ENCODE results near the gene SLC38A10. TPM values are rescaled to one million over a fixed set of nuclear protein-coding genes. Genes with fewer than 3 reads are reported as not detected.

SLC38A10 gene
- total and polyA plus RNA-seq, 2 of the 4 experiments (the other 2 are of a cell fraction), result 12.7 to 46.7 TPM

DNA sequence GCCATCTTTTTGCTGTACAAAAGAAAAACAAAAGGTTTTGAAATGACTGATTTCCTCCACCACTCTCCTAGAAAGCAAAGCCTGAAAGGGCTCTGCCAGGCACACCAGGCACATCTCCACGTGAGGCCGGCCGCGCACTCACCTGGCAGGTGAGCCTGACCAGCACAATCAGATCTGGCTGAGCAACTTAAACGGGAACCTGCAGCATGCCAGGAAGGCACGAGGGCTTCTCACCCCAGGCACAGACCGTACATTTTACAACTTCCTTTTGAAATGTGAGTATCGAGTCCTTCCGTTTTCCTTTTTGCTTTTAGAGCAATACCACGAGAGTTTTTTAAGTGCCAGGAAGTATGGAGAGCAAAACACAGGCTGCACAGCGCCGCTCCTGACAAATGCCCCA is 22.5 kb downstream of the SLC38A10 start:
- Histone ChIP-seq H2AK5ac (ENCODE audit: low read depth, low read length) (no peak overlapping the region), H3K23ac (ENCODE audit: low read depth, low read length) (no peak overlapping the region), H2BK5ac (ENCODE audit: low read depth, low read length, poor library complexity, severe bottlenecking) (no peak overlapping the region), H3K79me1 (ENCODE audit: low read depth in 1 of 2, low read length in 2 of 2) (peaks cover 0 to 21% of the 10 kb centered on the region in 2 experiments; a peak in 3 of 4 replicates), H3K18ac (ENCODE audit: low read depth, low read length) (no peak overlapping the region), H3K9me3 (ENCODE audit: control insufficient read depth, insufficient read depth, low read length) (no peaks in the 10 kb centered on the region), H3K27ac (ENCODE audit: insufficient read depth, low read length) (no peak overlapping the region), H4K8ac (ENCODE audit: low read depth in 2 of 2, low read length in 2 of 2) (no peak overlapping the region), H3K4me3 (ENCODE audit: insufficient read depth, low read depth, low read length) (no peak overlapping the region), H3K4ac (ENCODE audit: low read depth, low read length) (no peak overlapping the region), H2BK15ac (ENCODE audit: low read depth, low read length) (no peak overlapping the region), H3K4me1 (ENCODE audit: control insufficient read depth, insufficient read depth, low read length) (peaks cover 8% of the 10 kb centered on the region), H3K56ac (ENCODE audit: extremely low read depth, insufficient read depth, low read length) (no peak overlapping the region), H3K27me3 (ENCODE audit: control insufficient read depth, insufficient read depth, low read length) (no peaks in the 10 kb centered on the region), H3K4me2 (ENCODE audit: low read depth, low read length) (no peak overlapping the region), H2AK9ac (replicated peaks; ENCODE audit: low read depth, low read length, poor library complexity) (no peak overlapping the region), H4K5ac (ENCODE audit: low read depth, low read length) (no peak overlapping the region), H3K14ac (replicated peaks; ENCODE audit: low read depth, low read length) (no peak overlapping the region), H3K9ac (ENCODE audit: low read depth, low read length) (no peak overlapping the region), H3K9me1 (ENCODE audit: insufficient read depth, low read length) (peaks cover 5% of the 10 kb centered on the region; the same call in 1 of the 2 replicates), H3K36me3 (ENCODE audit: control insufficient read depth, insufficient read depth, low read length) (peaks cover 66% of the 10 kb centered on the region), H4K91ac (ENCODE audit: insufficient read depth, low read depth, low read length) (no peak overlapping the region), H2BK120ac (ENCODE audit: low read depth, low read length) (no peak overlapping the region), H2AFZ (replicated peaks; ENCODE audit: low read length, poor library complexity) (no peak overlapping the region), H2BK20ac (ENCODE audit: low read depth, low read length) (no peak overlapping the region), H4K20me1 (ENCODE audit: insufficient read depth, low read length) (peaks cover 11% of the 10 kb centered on the region)
- dilution Hi-C loops (cut with HindIII; ENCODE audit: low sequenced_read_pairs, unreplicated experiment), result no loop called here
- no peak for DNase-seq
- ChIA-PET POLR2A (ENCODE audit: unreplicated experiment) (no interaction called here), CTCF (no interaction called here)
- intact Hi-C loops (cut with micrococcal nuclease), result no loop called here
- in situ Hi-C loops (cut with MboI; ENCODE audit: low sequenced_read_pairs), result no loop called here
- ATAC-seq (ENCODE audit: low read depth), result no peak
- TF ChIP-seq RCOR1 (IDR thresholded peaks at IDR 0.05; ENCODE audit: insufficient replicate concordance, low read length) (no peak), FOS (IDR thresholded peaks at IDR 0.05; ENCODE audit: low read depth, low read length) (no peak), NFE2L2 (IDR thresholded peaks at IDR 0.05; ENCODE audit: low read depth, low read length) (no peak), MAZ (IDR thresholded peaks at IDR 0.05; ENCODE audit: borderline replicate concordance, low read depth, low read length) (no peak), SMC3 (IDR thresholded peaks at IDR 0.05; ENCODE audit: low read depth, low read length) (no peak), RFX5 (IDR thresholded peaks at IDR 0.05; ENCODE audit: low read depth, low read length) (no peak), BHLHE40 (IDR thresholded peaks at IDR 0.05; ENCODE audit: low read depth, low read length) (no peak), CHD1 (IDR thresholded peaks at IDR 0.05; ENCODE audit: low read depth, low read length) (no peak), POLR2A (IDR thresholded peaks at IDR 0.05; ENCODE audit: low read depth, low read length) (no peak), RAD21 (IDR thresholded peaks at IDR 0.05; ENCODE audit: low read length) (no peak), CEBPB (IDR thresholded peaks at IDR 0.05; ENCODE audit: low read depth, low read length) (no peak), MAFK (IDR thresholded peaks at IDR 0.05; ENCODE audit: low read depth, low read length) (no peak), MXI1 (IDR thresholded peaks at IDR 0.05; ENCODE audit: borderline replicate concordance, low read depth, low read length) (no peak)
- TF ChIP-seq, protein P1, sequence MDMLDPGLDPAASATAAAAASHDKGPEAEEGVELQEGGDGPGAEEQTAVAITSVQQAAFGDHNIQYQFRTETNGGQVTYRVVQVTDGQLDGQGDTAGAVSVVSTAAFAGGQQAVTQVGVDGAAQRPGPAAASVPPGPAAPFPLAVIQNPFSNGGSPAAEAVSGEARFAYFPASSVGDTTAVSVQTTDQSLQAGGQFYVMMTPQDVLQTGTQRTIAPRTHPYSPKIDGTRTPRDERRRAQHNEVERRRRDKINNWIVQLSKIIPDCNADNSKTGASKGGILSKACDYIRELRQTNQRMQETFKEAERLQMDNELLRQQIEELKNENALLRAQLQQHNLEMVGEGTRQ (IDR thresholded peaks at IDR 0.05; ENCODE audit: low read depth, low read length), result no peak
- TF ChIP-seq, protein P2, sequence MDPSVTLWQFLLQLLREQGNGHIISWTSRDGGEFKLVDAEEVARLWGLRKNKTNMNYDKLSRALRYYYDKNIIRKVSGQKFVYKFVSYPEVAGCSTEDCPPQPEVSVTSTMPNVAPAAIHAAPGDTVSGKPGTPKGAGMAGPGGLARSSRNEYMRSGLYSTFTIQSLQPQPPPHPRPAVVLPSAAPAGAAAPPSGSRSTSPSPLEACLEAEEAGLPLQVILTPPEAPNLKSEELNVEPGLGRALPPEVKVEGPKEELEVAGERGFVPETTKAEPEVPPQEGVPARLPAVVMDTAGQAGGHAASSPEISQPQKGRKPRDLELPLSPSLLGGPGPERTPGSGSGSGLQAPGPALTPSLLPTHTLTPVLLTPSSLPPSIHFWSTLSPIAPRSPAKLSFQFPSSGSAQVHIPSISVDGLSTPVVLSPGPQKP (IDR thresholded peaks at IDR 0.05; ENCODE audit: borderline replicate concordance, low read depth, low read length), result no peak
- TF ChIP-seq, protein P3, sequence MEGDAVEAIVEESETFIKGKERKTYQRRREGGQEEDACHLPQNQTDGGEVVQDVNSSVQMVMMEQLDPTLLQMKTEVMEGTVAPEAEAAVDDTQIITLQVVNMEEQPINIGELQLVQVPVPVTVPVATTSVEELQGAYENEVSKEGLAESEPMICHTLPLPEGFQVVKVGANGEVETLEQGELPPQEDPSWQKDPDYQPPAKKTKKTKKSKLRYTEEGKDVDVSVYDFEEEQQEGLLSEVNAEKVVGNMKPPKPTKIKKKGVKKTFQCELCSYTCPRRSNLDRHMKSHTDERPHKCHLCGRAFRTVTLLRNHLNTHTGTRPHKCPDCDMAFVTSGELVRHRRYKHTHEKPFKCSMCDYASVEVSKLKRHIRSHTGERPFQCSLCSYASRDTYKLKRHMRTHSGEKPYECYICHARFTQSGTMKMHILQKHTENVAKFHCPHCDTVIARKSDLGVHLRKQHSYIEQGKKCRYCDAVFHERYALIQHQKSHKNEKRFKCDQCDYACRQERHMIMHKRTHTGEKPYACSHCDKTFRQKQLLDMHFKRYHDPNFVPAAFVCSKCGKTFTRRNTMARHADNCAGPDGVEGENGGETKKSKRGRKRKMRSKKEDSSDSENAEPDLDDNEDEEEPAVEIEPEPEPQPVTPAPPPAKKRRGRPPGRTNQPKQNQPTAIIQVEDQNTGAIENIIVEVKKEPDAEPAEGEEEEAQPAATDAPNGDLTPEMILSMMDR (conservative IDR thresholded peaks at IDR 0.05; ENCODE audit: low read depth, low read length), result no peak
- WGBS, 2 experiments (ENCODE audit: extremely low coverage in 2 of 2, insufficient read length in 1 of 2), result 95% methylated on average over 10 of the region's 12 CpGs; no CpG with 5 or more reads in 1 of the 2 experiments
- no TSS peak for BruUV-seq (replicated peaks)

Measured in IMR-90 (cell line).